Measurements from ENCODE around the gene AKNAD1. TPM values are rescaled to one million over a fixed set of nuclear protein-coding genes. Genes with fewer than 3 reads are reported as not detected.
A peak's percentile ranks its signal among the peaks of the same experiment; 100 is the strongest.

The AKNAD1 gene
- 0.14 TPM for total RNA-seq
- 0.84 TPM for polyA plus RNA-seq
- long read RNA-seq, donor 1 = 0 reads
- long read RNA-seq, donor 2 = 0 reads
- long read RNA-seq, donor 3 = 0 reads
- long read RNA-seq, donor 4 = 0 reads
- long read RNA-seq, donor 5 = 0 reads
- long read RNA-seq, donor 6 = 0 reads
- long read RNA-seq, donor 7 = 0 reads
- long read RNA-seq, donor 8 = 0 reads
- long read RNA-seq, donor 9 = 0 reads
- long read RNA-seq, donor 10 = 0 reads

GRCh38 chr1:108856994-108857393 is at the start of gene AKNAD1:
Gene AKNAD1 (minus strand): TSS chr1:108857094. CDS start chr1:108852664, 4,430 bp downstream.
- WGBS = 100% methylated on average over 1 of the region's 1 CpG

GRCh38 chr1:108901106-108901505 is 44.2 kb upstream of the AKNAD1 start:
- 97% methylated on average over 3 of the region's 3 CpGs for WGBS
- H3K4me3 ChIP-seq (ENCODE audit: low read length in 2 of 2) = no peak overlapping the region
- H3K27ac ChIP-seq (ENCODE audit: low read depth in 1 of 2, low read length in 1 of 2) = no peak overlapping the region
- DNase-seq (ENCODE audit: low read depth in 6 of 9, low spot score in 9 of 9) = no peak
- peaks cover 0 to 11% of the 10 kb centered on the region in 2 donors for H3K36me3 ChIP-seq (ENCODE audit: control insufficient read depth in 2 of 2, insufficient read depth in 2 of 2, low read length in 1 of 2)
- no peaks in the 10 kb centered on the region for H3K27me3 ChIP-seq (ENCODE audit: control insufficient read depth in 2 of 2, insufficient read depth in 1 of 2, low read length in 1 of 2)
- no peaks in the 10 kb centered on the region for H3K9me3 ChIP-seq (ENCODE audit: control insufficient read depth in 2 of 2, insufficient read depth in 1 of 2, low read length in 1 of 2)
- H3K4me1 ChIP-seq (ENCODE audit: control insufficient read depth in 2 of 2, insufficient read depth in 2 of 2, low read length in 2 of 2) = no peaks in the 10 kb centered on the region

More at GRCh38 chr1:108856994-108857393, at the start of gene AKNAD1:
- Histone ChIP-seq H3K36me3 (ENCODE audit: control insufficient read depth in 2 of 2, insufficient read depth in 2 of 2, low read length in 1 of 2) (no peaks in the 10 kb centered on the region), H3K27ac (ENCODE audit: low read depth in 1 of 2, low read length in 1 of 2) (no peak within 1 kb of the TSS), H3K27me3 (ENCODE audit: control insufficient read depth in 2 of 2, insufficient read depth in 1 of 2, low read length in 1 of 2) (no peaks in the 10 kb centered on the region), H3K4me1 (ENCODE audit: control insufficient read depth in 2 of 2, insufficient read depth in 2 of 2, low read length in 2 of 2) (peaks cover 2 to 6% of the 10 kb centered on the region in 2 donors), H3K9me3 (ENCODE audit: control insufficient read depth in 2 of 2, insufficient read depth in 1 of 2, low read length in 1 of 2) (no peaks in the 10 kb centered on the region), H3K4me3 (ENCODE audit: low read length in 2 of 2) (no peak within 1 kb of the TSS)
- DNase-seq (ENCODE audit: low read depth in 6 of 9, low spot score in 9 of 9) = no peak

- no peaks in the 10 kb centered on the region for H3K9me3 ChIP-seq (ENCODE audit: control insufficient read depth in 2 of 2, insufficient read depth in 1 of 2, low read length in 1 of 2)
- no peaks in the 10 kb centered on the region for H3K27me3 ChIP-seq (ENCODE audit: control insufficient read depth in 2 of 2, insufficient read depth in 1 of 2, low read length in 1 of 2)
- peak in 8 of 9 donors; percentile 25 to 70 (median 44) for DNase-seq (ENCODE audit: low read depth in 6 of 9, low spot score in 9 of 9)
- no peak overlapping the region for H3K27ac ChIP-seq (ENCODE audit: low read depth in 1 of 2, low read length in 1 of 2)
- H3K36me3 ChIP-seq (ENCODE audit: control insufficient read depth in 2 of 2, insufficient read depth in 2 of 2, low read length in 1 of 2) = peaks cover 0 to 5% of the 10 kb centered on the region in 2 donors
- no peak overlapping the region for H3K4me3 ChIP-seq (ENCODE audit: low read length in 2 of 2)
- 76% methylated on average over 8 of the region's 8 CpGs for WGBS
- H3K4me1 ChIP-seq (ENCODE audit: control insufficient read depth in 2 of 2, insufficient read depth in 2 of 2, low read length in 2 of 2) = no peaks in the 10 kb centered on the region
These were observed 41.2 kb upstream of the AKNAD1 start for GRCh38 chr1:108897865-108898720.

- Histone ChIP-seq H3K27ac (ENCODE audit: low read depth in 1 of 2, low read length in 1 of 2) (no peak overlapping the region), H3K36me3 (ENCODE audit: control insufficient read depth in 2 of 2, insufficient read depth in 2 of 2, low read length in 1 of 2) (peaks cover 0 to 5% of the 10 kb centered on the region in 2 donors), H3K4me3 (ENCODE audit: low read length in 2 of 2) (no peak overlapping the region), H3K9me3 (ENCODE audit: control insufficient read depth in 2 of 2, insufficient read depth in 1 of 2, low read length in 1 of 2) (no peaks in the 10 kb centered on the region), H3K27me3 (ENCODE audit: control insufficient read depth in 2 of 2, insufficient read depth in 1 of 2, low read length in 1 of 2) (no peaks in the 10 kb centered on the region), H3K4me1 (ENCODE audit: control insufficient read depth in 2 of 2, insufficient read depth in 2 of 2, low read length in 2 of 2) (no peaks in the 10 kb centered on the region)
- WGBS = 92% methylated on average over 10 of the region's 10 CpGs
- DNase-seq (ENCODE audit: low read depth in 6 of 9, low spot score in 9 of 9) = no peak
These were observed 39.6 kb upstream of the AKNAD1 start for GRCh38 chr1:108896146-108897145.

- DNase-seq (ENCODE audit: low read depth in 6 of 9, low spot score in 9 of 9) = no peak
- Histone ChIP-seq H3K4me3 (ENCODE audit: low read length in 2 of 2) (no peak overlapping the region), H3K27me3 (ENCODE audit: control insufficient read depth in 2 of 2, insufficient read depth in 1 of 2, low read length in 1 of 2) (no peaks in the 10 kb centered on the region), H3K9me3 (ENCODE audit: control insufficient read depth in 2 of 2, insufficient read depth in 1 of 2, low read length in 1 of 2) (no peaks in the 10 kb centered on the region), H3K4me1 (ENCODE audit: control insufficient read depth in 2 of 2, insufficient read depth in 2 of 2, low read length in 2 of 2) (no peaks in the 10 kb centered on the region), H3K36me3 (ENCODE audit: control insufficient read depth in 2 of 2, insufficient read depth in 2 of 2, low read length in 1 of 2) (peaks cover 0 to 4% of the 10 kb centered on the region in 2 donors), H3K27ac (ENCODE audit: low read depth in 1 of 2, low read length in 1 of 2) (no peak overlapping the region)
- WGBS = 97% methylated on average over 4 of the region's 4 CpGs
These were observed 36.2 kb upstream of the AKNAD1 start for GRCh38 chr1:108893141-108893530.

- no peaks in the 10 kb centered on the region for H3K4me1 ChIP-seq (ENCODE audit: control insufficient read depth in 2 of 2, insufficient read depth in 2 of 2, low read length in 2 of 2)
- 96% methylated on average over 3 of the region's 3 CpGs for WGBS
These were observed 35.7 kb upstream of the AKNAD1 start for GRCh38 chr1:108892356-108893140.

GRCh38 chr1:108889706-108890384 is 33.0 kb upstream of the AKNAD1 start:
- Histone ChIP-seq H3K27me3 (ENCODE audit: control insufficient read depth in 2 of 2, insufficient read depth in 1 of 2, low read length in 1 of 2) (no peaks in the 10 kb centered on the region), H3K9me3 (ENCODE audit: control insufficient read depth in 2 of 2, insufficient read depth in 1 of 2, low read length in 1 of 2) (no peaks in the 10 kb centered on the region), H3K4me3 (ENCODE audit: low read length in 2 of 2) (no peak overlapping the region), H3K4me1 (ENCODE audit: control insufficient read depth in 2 of 2, insufficient read depth in 2 of 2, low read length in 2 of 2) (peaks cover 0 to 3% of the 10 kb centered on the region in 2 donors), H3K27ac (ENCODE audit: low read depth in 1 of 2, low read length in 1 of 2) (no peak overlapping the region), H3K36me3 (ENCODE audit: control insufficient read depth in 2 of 2, insufficient read depth in 2 of 2, low read length in 1 of 2) (peaks cover 0 to 11% of the 10 kb centered on the region in 2 donors)
- 89% methylated on average over 7 of the region's 7 CpGs for WGBS
- DNase-seq (ENCODE audit: low read depth in 6 of 9, low spot score in 9 of 9) = no peak

More at GRCh38 chr1:108892356-108893140, 35.7 kb upstream of the AKNAD1 start:
- Histone ChIP-seq H3K27ac (ENCODE audit: low read depth in 1 of 2, low read length in 1 of 2) (no peak overlapping the region), H3K4me3 (ENCODE audit: low read length in 2 of 2) (no peak overlapping the region), H3K27me3 (ENCODE audit: control insufficient read depth in 2 of 2, insufficient read depth in 1 of 2, low read length in 1 of 2) (no peaks in the 10 kb centered on the region), H3K36me3 (ENCODE audit: control insufficient read depth in 2 of 2, insufficient read depth in 2 of 2, low read length in 1 of 2) (peaks cover 0 to 5% of the 10 kb centered on the region in 2 donors), H3K9me3 (ENCODE audit: control insufficient read depth in 2 of 2, insufficient read depth in 1 of 2, low read length in 1 of 2) (no peaks in the 10 kb centered on the region)
- DNase-seq (ENCODE audit: low read depth in 6 of 9, low spot score in 9 of 9) = no peak
